GM12878 (cell line): ENCODE results near the gene TTLL6. TPM values are rescaled to one million over a fixed set of nuclear protein-coding genes. Genes with fewer than 3 reads are reported as not detected.

ENCODE experiments used
- ATAC-seq: fragments of 200-7000 bp; cut with Tn5 transposase; 3 replicates; pipeline ENCODE4 v1.9.1; 2020; ENCODE audit warnings: mild to moderate bottlenecking, moderate library complexity
- BruUV-seq: library from RNA; stranded (reverse); fragments of 400-500 nt; replicated peaks from 2 replicates; lab custom pipeline; 2021; lab: Mats Ljungman, UMichigan
- CTCF ChIA-PET: fragments of 300-600 bp; sonication (Branson Sonifier 250); formaldehyde crosslinking; extraction: SDS; loops from one replicate; lab custom pipeline; 2021; ENCODE audit warnings: inconsistent platforms; lab: Yijun Ruan, JAX
- POLR2A ChIA-PET: fragments of 350-600 bp; formaldehyde crosslinking; extraction: SDS; loops from one replicate; lab custom pipeline; 2021; ENCODE audit warnings: inconsistent platforms; lab: Charles Lee
- RAD21 ChIA-PET: fragments of 300-600 bp; sonication (Branson Sonifier 250); formaldehyde crosslinking; loops from one replicate; lab custom pipeline; 2023; ENCODE audit warnings: antibody characterized with exemption; ENCODE audit not compliant: unreplicated experiment; lab: Charles Lee
- SMC1A ChIA-PET: fragments of 300-600 bp; sonication (Branson Sonifier 250); formaldehyde crosslinking; loops from one replicate; lab custom pipeline; 2023; ENCODE audit not compliant: unreplicated experiment, uncharacterized antibody; lab: Charles Lee
- DNase-seq: peaks from one replicate; pipeline ENCODE4 v3.0.0-alpha.2; 2011; ENCODE audit warnings: low read depth, low spot score
- FAIRE-seq: peaks from 3 replicates; lab custom pipeline; 2011; peaks lifted over from hg19 to GRCh38; lab: Jason Lieb, UNC
- H2AFZ ChIP-seq: 2 replicates; pipeline ENCODE4 v1.6.0; 2011; ENCODE audit warnings: low read depth, low read length, control low read depth; ENCODE audit not compliant: control insufficient read depth
- H3K27ac ChIP-seq: 2 replicates; pipeline ENCODE4 v1.5.1; 2011; ENCODE audit warnings: control low read depth; ENCODE audit not compliant: control insufficient read depth, insufficient read depth
- H3K27me3 ChIP-seq, 2 experiments: replicated peaks in 1 of 2; 2 replicates each; pipeline versions ENCODE4 v1.6.0 to v1.6.1; 2011; ENCODE audit warnings: low read length in 1 of 2; ENCODE audit not compliant: control insufficient read depth in 2 of 2, insufficient read depth in 2 of 2
- H3K36me3 ChIP-seq, 2 experiments: 2 replicates each; pipeline ENCODE4 v1.5.1; 2011; ENCODE audit warnings: low read length in 1 of 2; ENCODE audit not compliant: control insufficient read depth in 2 of 2, insufficient read depth in 2 of 2
- H3K4me1 ChIP-seq: 2 replicates; pipeline ENCODE4 v1.6.1; 2011; ENCODE audit warnings: mild to moderate bottlenecking, low read length, moderate library complexity, mixed read lengths; ENCODE audit not compliant: control insufficient read depth, insufficient read depth
- H3K4me2 ChIP-seq: 2 replicates; pipeline ENCODE4 v1.6.0; 2011; ENCODE audit warnings: control low read depth; ENCODE audit not compliant: control insufficient read depth, insufficient read depth
- H3K4me3 ChIP-seq: fragments of 200-600 bp; sonication (generic); 2 replicates; pipeline ENCODE4 v1.5.1; 2016
- H3K79me2 ChIP-seq: 2 replicates; pipeline ENCODE4 v1.6.0; 2011; ENCODE audit warnings: low read length; ENCODE audit not compliant: control insufficient read depth, insufficient read depth
- H3K9ac ChIP-seq: 2 replicates; pipeline ENCODE4 v1.8.0; 2011; ENCODE audit warnings: low read length, control low read depth, mixed read lengths; ENCODE audit not compliant: control insufficient read depth, insufficient read depth
- H3K9me3 ChIP-seq: replicated peaks from 3 replicates; pipeline ENCODE4 v1.5.1; 2011; ENCODE audit warnings: mild to moderate bottlenecking, low read length; ENCODE audit not compliant: control insufficient read depth, insufficient read depth
- H4K20me1 ChIP-seq: 2 replicates; pipeline ENCODE4 v1.6.0; 2011; ENCODE audit not compliant: control insufficient read depth, insufficient read depth
- FOXM1 ChIP-seq: IDR thresholded peaks from 2 replicates; pipeline ENCODE4 v1.6.1; 2012; ENCODE audit warnings: low read depth, mild to moderate bottlenecking, inconsistent platforms, low read length, moderate library complexity
- JUND ChIP-seq: IDR thresholded peaks from 2 replicates; pipeline ENCODE4 v1.6.1; 2012; ENCODE audit warnings: low read depth, mild to moderate bottlenecking, low read length, improper control_type of control experiment, moderate library complexity
- MEF2B ChIP-seq: fragments of 450-650 bp; IDR thresholded peaks from 2 replicates; pipeline ENCODE4 v1.6.1; 2018; ENCODE audit warnings: mild to moderate bottlenecking, moderate library complexity; ENCODE audit not compliant: partially characterized antibody, poor library complexity, severe bottlenecking
- NFYB ChIP-seq: IDR thresholded peaks from 2 replicates; pipeline ENCODE4 v1.6.1; 2011; ENCODE audit warnings: low read depth, mild to moderate bottlenecking, low read length, improper control_type of control experiment, moderate library complexity; ENCODE audit not compliant: insufficient read depth
- PRDM15 ChIP-seq: fragments of 450-650 bp; formaldehyde crosslinking; IDR thresholded peaks from 2 replicates; pipeline ENCODE4 v1.4.0; 2020; ENCODE audit warnings: mild to moderate bottlenecking, moderate library complexity
- RAD51 ChIP-seq: fragments of 450-650 bp; IDR thresholded peaks from 2 replicates; pipeline ENCODE4 v1.6.1; 2016; ENCODE audit warnings: moderate library complexity, mild to moderate bottlenecking, inconsistent platforms
- SPI1 ChIP-seq: IDR thresholded peaks from 2 replicates; pipeline ENCODE4 v1.6.1; 2011; ENCODE audit warnings: low read depth, mild to moderate bottlenecking, low read length, moderate library complexity, borderline replicate concordance; ENCODE audit not compliant: insufficient read depth
- USF1 ChIP-seq: IDR thresholded peaks from 2 replicates; pipeline ENCODE4 v1.6.1; 2011; ENCODE audit warnings: borderline replicate concordance, low read depth, mild to moderate bottlenecking, moderate library complexity, mixed read lengths, low read length; ENCODE audit not compliant: insufficient read depth; ENCODE audit errors: extremely low read length
- YY1 ChIP-seq: IDR thresholded peaks from 2 replicates; pipeline ENCODE4 v1.6.1; 2011; ENCODE audit warnings: low read depth, mild to moderate bottlenecking, low read length
- ZNF24 ChIP-seq: fragments of 450-650 bp; IDR thresholded peaks from 2 replicates; pipeline ENCODE4 v1.6.1; 2017; ENCODE audit warnings: antibody characterized with exemption, mild to moderate bottlenecking
- WGBS: methylation state at CpG from one replicate; pipeline ENCODE4 v1.1.6; 2016; ENCODE audit warnings: low lambda C conversion rate; ENCODE audit not compliant: insufficient replicate concordance, insufficient coverage; ENCODE audit errors: missing lambda C conversion rate; 5-methylcytosine and 5-hydroxymethylcytosine counted together
- in situ Hi-C: fragments of 300-500 bp; cut with MboI; formaldehyde crosslinking; loops from 9 replicates; pipeline ENCODE4 v1.14.3; 2018; ENCODE audit warnings: mixed read lengths
- intact Hi-C: fragments of 100-400 bp; cut with micrococcal nuclease; formaldehyde crosslinking; loops from one replicate; pipeline ENCODE4 v1.14.2; 2022; ENCODE audit not compliant: unreplicated experiment
- polyA plus RNA-seq, 11 experiments: library from polyadenylated mRNA; depleted of rRNA in 4 of 11; unstranded in 6 of 11; stranded (reverse) in 5 of 11; fragments of >200 nt; fragmentation: Nextera tagmentation in 4 of 11; fragmentation: Illumina TruSeq in 1 of 11; extraction: Ambion mirVana in 4 of 11; extraction: Trizol in 1 of 11; gene quantifications; 1 replicate in 1 of 11; 2 replicates in 10 of 11; pipeline versions ENCODE4 v1.2.1 to v1.2.3, GENCODE V29; 2011 to 2016; ENCODE audit warnings: inconsistent platforms in 2 of 11, missing spikeins in 2 of 11, low read depth in 1 of 11
- total RNA-seq, 4 experiments: library from RNA; depleted of rRNA in 3 of 4; stranded (reverse); fragments of >200 nt in 3 of 4; fragmentation: Illumina TruSeq in 1 of 4; extraction: Trizol in 1 of 4; gene quantifications; 2 replicates each; pipeline versions ENCODE4 v1.2.1 to v1.2.3, GENCODE V29; 2013 to 2021

The TTLL6 gene
- total and polyA plus RNA-seq, 10 of the 15 experiments (the other 5 are each of a cell fraction or from before 2014, with no cell fraction given) = 0.06 to 0.36 (median 0.13) TPM; not detected in 4

- H3K4me2 ChIP-seq = no peak overlapping the region
- H2AFZ ChIP-seq = peak overlapping the region; percentile 38; the same call in 1 of the 2 replicates
- CTCF ChIA-PET = interaction anchor here (0.9 to 3.0 kb wide), 7 partner anchors 10 to 110 kb away, joined by 3 to 10 read pairs (median 4); no protein-coding TSS in a partner anchor
- H3K9me3 ChIP-seq = no peaks in the 10 kb centered on the region
- no peaks in the 10 kb centered on the region for H4K20me1 ChIP-seq
- H3K79me2 ChIP-seq = no peaks in the 10 kb centered on the region
- FAIRE-seq (no peak), ATAC-seq (no peak), DNase-seq (no peak)
- intact Hi-C loops = no loop called here
- RAD21 ChIA-PET = interaction anchor here (1.1 kb wide), 1 partner anchor 91 kb away, joined by 3 read pairs; no protein-coding TSS in a partner anchor
- SMC1A ChIA-PET = interaction anchor here (0.6 to 1.4 kb wide), 5 partner anchors 12 to 117 kb away, joined by 3 to 5 read pairs (median 3); no protein-coding TSS in a partner anchor
- TF ChIP-seq SPI1 = 0 out of 2 replicates have a peak, but pooled peaks have one; percentile 8
- no peak for TF ChIP-seq MEF2B
- no peak for TF ChIP-seq JUND
- POLR2A ChIA-PET = no interaction called here
- H3K9ac ChIP-seq = no peak overlapping the region
- WGBS = 51% methylated on average over 5 of the region's 5 CpGs
- no peak overlapping the region for H3K27ac ChIP-seq
- H3K4me3 ChIP-seq = no peak overlapping the region
- H3K4me1 ChIP-seq = peaks cover 5% of the 10 kb centered on the region
- H3K36me3 ChIP-seq = no peaks in the 10 kb centered on the region
- in situ Hi-C loops = no loop called here
- peaks cover 0 to 1% of the 10 kb centered on the region in 2 experiments; a peak in 1 of 4 replicates for H3K27me3 ChIP-seq
- no TSS peak for BruUV-seq
Observed at GRCh38 chr17:48769009-48769675, 47.9 kb downstream of the TTLL6 start.

GRCh38 chr17:48767263-48767774 is 49.7 kb downstream of the TTLL6 start:
- FAIRE-seq (no peak), DNase-seq (no peak), ATAC-seq (no peak)
- SMC1A ChIA-PET = interaction anchor here (1.0 to 1.5 kb wide), 2 partner anchors 24 to 117 kb away, joined by 4 read pairs; no protein-coding TSS in a partner anchor
- Histone ChIP-seq H3K79me2 (no peaks in the 10 kb centered on the region), H2AFZ (no peak overlapping the region), H4K20me1 (no peaks in the 10 kb centered on the region), H3K4me1 (peaks cover 5% of the 10 kb centered on the region), H3K27me3 (peaks cover 0 to 3% of the 10 kb centered on the region in 2 experiments; a peak in 1 of 4 replicates), H3K36me3 (no peaks in the 10 kb centered on the region), H3K9me3 (no peaks in the 10 kb centered on the region), H3K4me3 (no peak overlapping the region), H3K4me2 (no peak overlapping the region), H3K9ac (no peak overlapping the region), H3K27ac (no peak overlapping the region)
- RAD21 ChIA-PET = no interaction called here
- intact Hi-C loops (no loop called here), in situ Hi-C loops (no loop called here)
- WGBS = 36% methylated on average over 4 of the region's 4 CpGs
- POLR2A ChIA-PET = no interaction called here
- CTCF ChIA-PET = interaction anchor here (0.6 to 3.0 kb wide), 5 partner anchors 44 to 131 kb away, joined by 3 to 10 read pairs (median 3); partner anchors contain the start of gene PRAC2
- BruUV-seq = no TSS peak
- TF ChIP-seq USF1 (no peak), ZNF24 (no peak), PRDM15 (CRISPR knock-in tag) (no peak), YY1 (no peak), RAD51 (no peak), NFYB (no peak), FOXM1 (no peak)
